HCT116 (cell line): ENCODE measurements around the gene ATG16L1. TPM values are rescaled to one million over a fixed set of nuclear protein-coding genes. Genes with fewer than 3 reads are reported as not detected.

Experiments used
- ATAC-seq: fragments of 200-7000 bp; cut with Tn5 transposase; 2 replicates; pipeline ENCODE4 v1.9.1; 2020; ENCODE audit warnings: mild to moderate bottlenecking, moderate library complexity
- BruUV-seq: library from RNA; stranded (reverse); fragments of 400-500 nt; replicated peaks from 2 replicates; lab custom pipeline; 2021; lab: Mats Ljungman, UMichigan
- CTCF ChIA-PET: fragments of 300-600 bp; sonication (Branson Sonifier 250); formaldehyde crosslinking; loops from one replicate; lab custom pipeline; 2021; ENCODE audit warnings: antibody characterized with exemption; lab: Charles Lee
- POLR2A ChIA-PET: fragments of 300-600, 350-600 bp; sonication (Branson Sonifier 250); formaldehyde crosslinking; loops from one replicate; lab custom pipeline; 2021; ENCODE audit warnings: antibody characterized with exemption; lab: Charles Lee
- RAD21 ChIA-PET, 2 experiments: fragments of 300-600 bp; sonication (Branson Sonifier 250); formaldehyde crosslinking; loops; one replicate each; lab custom pipeline; 2023; ENCODE audit warnings: low total read pairs in 2 of 2; ENCODE audit not compliant: uncharacterized antibody in 2 of 2, unreplicated experiment in 2 of 2, low non-redundant PET in 1 of 2; lab: Charles Lee
- DNase-seq: peaks from one replicate; pipeline ENCODE4 v3.0.0-alpha.2; 2010; ENCODE audit warnings: low read depth, low spot score
- H2AFZ ChIP-seq: fragments of 200-600 bp; shearing (Covaris generic), sonication (generic); 2 replicates; pipeline ENCODE4 v1.6.1; 2017; ENCODE audit warnings: low read depth, mixed run types, mixed read lengths, antibody characterized with exemption, low read length; ENCODE audit not compliant: poor library complexity, severe bottlenecking
- H3K27ac ChIP-seq: 2 replicates; pipeline ENCODE4 v1.5.1; 2012; ENCODE audit warnings: low read depth, low read length
- H3K27me3 ChIP-seq: fragments of 200-600 bp; sonication (generic); 2 replicates; pipeline ENCODE4 v1.6.1; 2016; ENCODE audit warnings: mixed run types, low read length, mixed read lengths; ENCODE audit not compliant: insufficient read depth
- H3K36me3 ChIP-seq, 2 experiments: fragments of 200-500 bp in 1 of 2; fragments of 200-600 bp in 1 of 2; sonication (Bioruptor generic) in 1 of 2; sonication (generic) in 1 of 2; 2 replicates each; pipeline versions ENCODE4 v1.5.1 to v1.6.1; 2014 to 2016; ENCODE audit warnings: low read length in 2 of 2, inconsistent platforms in 1 of 2, mixed read lengths in 1 of 2, mixed run types in 1 of 2; ENCODE audit not compliant: insufficient read depth in 2 of 2, control insufficient read depth in 1 of 2
- H3K4me1 ChIP-seq, 2 experiments: fragments of 200-600 bp in 1 of 2; sonication (generic) in 1 of 2; 2 replicates each; pipeline versions ENCODE4 v1.5.1 to v1.6.1; 2012 to 2017; ENCODE audit warnings: low read length in 2 of 2, inconsistent platforms in 1 of 2, mild to moderate bottlenecking in 1 of 2, mixed read lengths in 1 of 2, mixed run types in 1 of 2, moderate library complexity in 1 of 2; ENCODE audit not compliant: insufficient read depth in 2 of 2, control insufficient read depth in 1 of 2
- H3K4me2 ChIP-seq: fragments of 200-600 bp; sonication (generic); 2 replicates; pipeline ENCODE4 v1.6.1; 2017; ENCODE audit warnings: mixed run types, low read length, mixed read lengths
- H3K4me3 ChIP-seq, 2 experiments: fragments of 200-600 bp in 1 of 2; sonication (generic) in 1 of 2; replicated peaks in 1 of 2; 2 replicates each; pipeline ENCODE4 v1.5.1; 2011 to 2016; ENCODE audit warnings: low read length in 2 of 2, control low read depth in 1 of 2, low read depth in 1 of 2, mild to moderate bottlenecking in 1 of 2, mixed read lengths in 1 of 2, mixed run types in 1 of 2
- H3K79me2 ChIP-seq: fragments of 200-600 bp; sonication (generic); 2 replicates; pipeline ENCODE4 v1.6.1; 2017; ENCODE audit warnings: mild to moderate bottlenecking, mixed run types, low read length, moderate library complexity, mixed read lengths; ENCODE audit not compliant: insufficient read depth
- H3K9ac ChIP-seq: fragments of 200-600 bp; sonication (generic); 2 replicates; pipeline ENCODE4 v1.6.1; 2016; ENCODE audit warnings: low read length, mixed read lengths
- H3K9me2 ChIP-seq: fragments of 200-600 bp; sonication (generic), shearing (Covaris generic); 2 replicates; pipeline ENCODE4 v1.6.1; 2017; ENCODE audit warnings: mixed run types, mild to moderate bottlenecking, moderate library complexity; ENCODE audit not compliant: insufficient read depth
- H3K9me3 ChIP-seq, 2 experiments: fragments of 200-500 bp in 1 of 2; fragments of 200-600 bp in 1 of 2; sonication (Bioruptor generic) in 1 of 2; sonication (generic) in 1 of 2; 2 replicates each; pipeline ENCODE4 v1.6.1; 2014 to 2017; ENCODE audit warnings: low read length in 2 of 2, mixed read lengths in 2 of 2, inconsistent platforms in 1 of 2, low read depth in 1 of 2, mild to moderate bottlenecking in 1 of 2, mixed run types in 1 of 2, moderate library complexity in 1 of 2; ENCODE audit not compliant: control insufficient read depth in 1 of 2, insufficient read depth in 1 of 2
- H4K20me1 ChIP-seq: fragments of 200-600 bp; sonication (generic), shearing (Covaris generic); 2 replicates; pipeline ENCODE4 v1.6.1; 2017; ENCODE audit warnings: mixed run types, mild to moderate bottlenecking, moderate library complexity; ENCODE audit not compliant: insufficient read depth
- CTCF ChIP-seq, 3 experiments: fragments of 200-600 bp in 1 of 3; sonication (generic) in 1 of 3; IDR thresholded peaks in 2 of 3; conservative IDR thresholded peaks in 1 of 3; 2 replicates each; pipeline ENCODE4 v1.5.1; 2012 to 2017; ENCODE audit warnings: low read depth in 2 of 3, low read length in 2 of 3, antibody characterized with exemption in 1 of 3, borderline replicate concordance in 1 of 3, control low read depth in 1 of 3, mild to moderate bottlenecking in 1 of 3, mixed read lengths in 1 of 3, mixed run types in 1 of 3, moderate library complexity in 1 of 3; ENCODE audit not compliant: insufficient read depth in 1 of 3
- JUND ChIP-seq: IDR thresholded peaks from 2 replicates; pipeline ENCODE4 v1.6.1; 2012
- RAD21 ChIP-seq: IDR thresholded peaks from 2 replicates; pipeline ENCODE4 v1.6.1; 2012; ENCODE audit warnings: low read depth, mild to moderate bottlenecking
- SP1 ChIP-seq: IDR thresholded peaks from 2 replicates; pipeline ENCODE4 v1.6.1; 2012; ENCODE audit warnings: low read depth
- ZFX ChIP-seq: fragments of 450-650 bp; IDR thresholded peaks from 2 replicates; pipeline ENCODE4 v1.6.1; 2017
- intact Hi-C: fragments of 100-400 bp; cut with micrococcal nuclease; formaldehyde crosslinking; loops from 2 replicates; pipeline ENCODE4 v1.10.0; 2022
- total RNA-seq: library from RNA; stranded (reverse); gene quantifications from one replicate; pipeline ENCODE4 v1.2.1, GENCODE V29; 2021; ENCODE audit not compliant: unreplicated experiment

ATG16L1 gene
- total RNA-seq, 1 experiment from 2014 or later, result 43.4 TPM

- ATAC-seq (no peak), DNase-seq (no peak)
- Histone ChIP-seq H3K79me2 (peaks cover 25% of the 10 kb centered on the region), H3K27ac (no peak overlapping the region), H3K4me3 (no peak overlapping the region), H3K9ac (no peak overlapping the region), H3K36me3 (peaks cover 68 to 79% of the 10 kb centered on the region in 2 experiments), H2AFZ (no peak overlapping the region), H4K20me1 (0 out of 2 replicates have a peak, but pooled peaks cover 3% of the 10 kb centered on the region), H3K4me1 (no peaks in the 10 kb centered on the region), H3K4me2 (no peak overlapping the region), H3K27me3 (no peaks in the 10 kb centered on the region), H3K9me3 (no peaks in the 10 kb centered on the region), H3K9me2 (no peaks in the 10 kb centered on the region)
- ChIA-PET CTCF (no interaction called here), POLR2A (no interaction called here), RAD21 (no interaction called here)
- BruUV-seq, result no TSS peak
- no peak for TF ChIP-seq SP1
- TF ChIP-seq ZFX, result no peak
- intact Hi-C loops, result no loop called here
Measured at GRCh38 chr2:233271693-233272092, 20.2 kb downstream of the ATG16L1 start.

GRCh38 chr2:233273120-233273519 is 21.6 kb downstream of the ATG16L1 start:
- POLR2A ChIA-PET, result no interaction called here
- no peaks in the 10 kb centered on the region for H3K27me3 ChIP-seq
- H3K9me3 ChIP-seq, result no peaks in the 10 kb centered on the region
- peaks cover 73 to 82% of the 10 kb centered on the region in 2 experiments for H3K36me3 ChIP-seq
- no peaks in the 10 kb centered on the region for H3K9me2 ChIP-seq
- RAD21 ChIA-PET, result no interaction called here
- peaks cover 25% of the 10 kb centered on the region for H3K79me2 ChIP-seq
- BruUV-seq, result no TSS peak
- no peak overlapping the region for H3K4me3 ChIP-seq
- no peak overlapping the region for H2AFZ ChIP-seq
- no peaks in the 10 kb centered on the region for H3K4me1 ChIP-seq
- no peak overlapping the region for H3K9ac ChIP-seq
- CTCF ChIA-PET, result no interaction called here
- TF ChIP-seq SP1, result no peak
- no peak for TF ChIP-seq JUND
- 0 out of 2 replicates have a peak, but pooled peaks cover 3% of the 10 kb centered on the region for H4K20me1 ChIP-seq
- H3K27ac ChIP-seq, result no peak overlapping the region
- no peak overlapping the region for H3K4me2 ChIP-seq
- intact Hi-C loops, result no loop called here
- DNase-seq (no peak), ATAC-seq (no peak)

GRCh38 chr2:233275223-233275622 is 23.8 kb downstream of the ATG16L1 start:
- peaks cover 84 to 85% of the 10 kb centered on the region in 2 experiments for H3K36me3 ChIP-seq
- no peaks in the 10 kb centered on the region for H3K4me1 ChIP-seq
- H3K27ac ChIP-seq, result no peak overlapping the region
- peaks cover 12% of the 10 kb centered on the region for H3K79me2 ChIP-seq
- intact Hi-C loops, result no loop called here
- ChIA-PET RAD21 (no interaction called here), CTCF (no interaction called here), POLR2A (no interaction called here)
- ATAC-seq, result no peak
- H3K9me3 ChIP-seq, result no peaks in the 10 kb centered on the region
- no peaks in the 10 kb centered on the region for H3K9me2 ChIP-seq
- no peak for TF ChIP-seq CTCF (IDR thresholded peaks at IDR 0.05 in 2 of 3, conservative IDR thresholded peaks at IDR 0.05 in 1 of 3; ENCODE audit: borderline replicate concordance in 1 of 3, insufficient read depth in 1 of 3, low read depth in 2 of 3, low read length in 2 of 3)
- TF ChIP-seq RAD21, result no peak
- no peak overlapping the region for H3K4me2 ChIP-seq
- no peaks in the 10 kb centered on the region for H3K27me3 ChIP-seq
- H3K4me3 ChIP-seq, result no peak overlapping the region
- no peak overlapping the region for H3K9ac ChIP-seq
- no peak overlapping the region for H2AFZ ChIP-seq
- 0 out of 2 replicates have a peak, but pooled peaks cover 3% of the 10 kb centered on the region for H4K20me1 ChIP-seq
- no peak for DNase-seq
- no TSS peak for BruUV-seq
